Fibroblast of lung (primary cell): ENCODE measurements around the gene MCM10. TPM values are rescaled to one million over a fixed set of nuclear protein-coding genes. Genes with fewer than 3 reads are reported as not detected.

ENCODE experiments used
- DNase-seq, 2 donors: peaks; one replicate each; pipeline versions ENCODE4 v3.0.0 to v3.0.0-alpha.2; 2010; ENCODE audit warnings: low read depth in 2 of 2
- H2AFZ ChIP-seq: 2 replicates; pipeline ENCODE4 v1.5.1; 2012; ENCODE audit warnings: low read length, control low read depth, inconsistent platforms
- H3K27ac ChIP-seq: 2 replicates; pipeline ENCODE4 v1.5.1; 2011; ENCODE audit warnings: low read length, control low read depth; ENCODE audit not compliant: insufficient read depth
- H3K27me3 ChIP-seq: 2 replicates; pipeline ENCODE4 v1.5.1; 2011; ENCODE audit warnings: mild to moderate bottlenecking, low read length; ENCODE audit not compliant: control insufficient read depth, insufficient read depth
- H3K36me3 ChIP-seq: 2 replicates; pipeline ENCODE4 v1.5.1; 2011; ENCODE audit warnings: low read length; ENCODE audit not compliant: control insufficient read depth, insufficient read depth
- H3K4me1 ChIP-seq: 2 replicates; pipeline ENCODE4 v1.5.1; 2011; ENCODE audit warnings: low read length; ENCODE audit not compliant: control insufficient read depth, insufficient read depth; ENCODE audit errors: extremely low read depth
- H3K4me2 ChIP-seq: 2 replicates; pipeline ENCODE4 v1.5.1; 2011; ENCODE audit warnings: low read length, control low read depth; ENCODE audit not compliant: insufficient read depth; ENCODE audit errors: extremely low read depth
- H3K4me3 ChIP-seq, 4 experiments: fragments of 200-600 bp in 1 of 4; sonication (generic) in 1 of 4; replicated peaks in 1 of 4; 2 replicates each; pipeline ENCODE4 v1.5.1; 2011 to 2016; ENCODE audit warnings: low read length in 4 of 4, low read depth in 3 of 4, mild to moderate bottlenecking in 3 of 4, control low read depth in 2 of 4, inconsistent platforms in 1 of 4, mixed read lengths in 1 of 4; ENCODE audit not compliant: insufficient read depth in 1 of 4; ENCODE audit errors: control extremely low read depth in 1 of 4
- H3K79me2 ChIP-seq: 2 replicates; pipeline ENCODE4 v1.5.1; 2012; ENCODE audit warnings: mild to moderate bottlenecking, low read length, inconsistent platforms; ENCODE audit not compliant: control insufficient read depth, insufficient read depth
- H3K9ac ChIP-seq: 2 replicates; pipeline ENCODE4 v1.5.1; 2011; ENCODE audit warnings: mild to moderate bottlenecking, low read length, control low read depth; ENCODE audit not compliant: insufficient read depth
- H3K9me3 ChIP-seq: 2 replicates; pipeline ENCODE4 v1.5.1; 2012; ENCODE audit warnings: low read depth, low read length; ENCODE audit not compliant: control insufficient read depth, insufficient read depth
- H4K20me1 ChIP-seq: 2 replicates; pipeline ENCODE4 v1.5.1; 2011; ENCODE audit warnings: low read length; ENCODE audit not compliant: control insufficient read depth, insufficient read depth; ENCODE audit errors: extremely low read depth
- EZH2 ChIP-seq: IDR thresholded peaks from 2 replicates; pipeline ENCODE4 v1.5.1; 2012; ENCODE audit warnings: low read length, control low read depth, mild to moderate bottlenecking; ENCODE audit errors: missing control alignments
- polyA plus RNA-seq, 2 donors: library from polyadenylated mRNA; depleted of rRNA in 1 of 2; stranded (reverse) in 1 of 2; unstranded in 1 of 2; fragments of >200 nt; gene quantifications; 2 replicates each; pipeline ENCODE4 v1.2.1, GENCODE V29; 2011 to 2012; ENCODE audit warnings: missing spikeins in 1 of 2
- total RNA-seq: library from RNA; depleted of rRNA; stranded (reverse); fragments of >200 nt; gene quantifications from 2 replicates; pipeline ENCODE4 v1.2.1, GENCODE V29; 2014
- TF ChIP-seq, protein P1 (sequence below), 2 donors: IDR thresholded peaks in 1 of 2; conservative IDR thresholded peaks in 1 of 2; 1 replicate in 1 of 2; 2 replicates in 1 of 2; pipeline ENCODE4 v1.5.1; 2011 to 2012; ENCODE audit warnings: low read length in 2 of 2, control low read depth in 1 of 2, inconsistent platforms in 1 of 2, low read depth in 1 of 2, mild to moderate bottlenecking in 1 of 2

MCM10 gene
- total and polyA plus RNA-seq, 2 donors (not counting 1 experiment from before 2014, with no cell fraction given) = 0.83 to 3.1 TPM

DNA sequence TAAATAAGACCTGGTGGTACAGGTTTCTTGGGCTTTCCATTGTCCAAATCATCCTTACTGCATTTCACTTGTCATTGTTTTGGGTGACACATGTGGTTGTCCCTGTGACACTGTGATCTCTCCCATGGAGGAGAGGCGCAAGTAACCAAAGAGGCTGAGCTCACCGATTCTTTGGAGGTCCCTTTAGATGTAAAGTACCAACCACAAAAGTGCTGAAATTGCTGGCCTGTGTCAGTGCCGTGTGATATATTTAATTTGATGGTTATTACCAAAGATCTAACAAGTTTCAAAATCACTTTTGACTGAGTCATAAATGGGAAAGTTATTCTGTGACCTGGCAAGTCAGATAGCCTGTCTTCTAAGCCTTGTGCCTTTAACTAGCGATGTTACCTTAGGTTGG, 19.4 kb downstream of the MCM10 start:
- Histone ChIP-seq H3K9me3 (no peaks in the 10 kb centered on the region), H3K27me3 (no peaks in the 10 kb centered on the region), H3K4me2 (no peak overlapping the region), H2AFZ (no peak overlapping the region), H3K9ac (no peak overlapping the region), H4K20me1 (no peaks in the 10 kb centered on the region), H3K4me1 (no peaks in the 10 kb centered on the region), H3K36me3 (no peaks in the 10 kb centered on the region), H3K27ac (no peak overlapping the region), H3K4me3 (no peak overlapping the region), H3K79me2 (no peaks in the 10 kb centered on the region)
- no peak for DNase-seq
- no peak for TF ChIP-seq EZH2
- TF ChIP-seq, protein P1, sequence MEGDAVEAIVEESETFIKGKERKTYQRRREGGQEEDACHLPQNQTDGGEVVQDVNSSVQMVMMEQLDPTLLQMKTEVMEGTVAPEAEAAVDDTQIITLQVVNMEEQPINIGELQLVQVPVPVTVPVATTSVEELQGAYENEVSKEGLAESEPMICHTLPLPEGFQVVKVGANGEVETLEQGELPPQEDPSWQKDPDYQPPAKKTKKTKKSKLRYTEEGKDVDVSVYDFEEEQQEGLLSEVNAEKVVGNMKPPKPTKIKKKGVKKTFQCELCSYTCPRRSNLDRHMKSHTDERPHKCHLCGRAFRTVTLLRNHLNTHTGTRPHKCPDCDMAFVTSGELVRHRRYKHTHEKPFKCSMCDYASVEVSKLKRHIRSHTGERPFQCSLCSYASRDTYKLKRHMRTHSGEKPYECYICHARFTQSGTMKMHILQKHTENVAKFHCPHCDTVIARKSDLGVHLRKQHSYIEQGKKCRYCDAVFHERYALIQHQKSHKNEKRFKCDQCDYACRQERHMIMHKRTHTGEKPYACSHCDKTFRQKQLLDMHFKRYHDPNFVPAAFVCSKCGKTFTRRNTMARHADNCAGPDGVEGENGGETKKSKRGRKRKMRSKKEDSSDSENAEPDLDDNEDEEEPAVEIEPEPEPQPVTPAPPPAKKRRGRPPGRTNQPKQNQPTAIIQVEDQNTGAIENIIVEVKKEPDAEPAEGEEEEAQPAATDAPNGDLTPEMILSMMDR (conservative IDR thresholded peaks at IDR 0.05 in 1 of 2, IDR thresholded peaks at IDR 0.05 in 1 of 2; ENCODE audit: low read depth in 1 of 2, low read length in 2 of 2) = no peak

DNA sequence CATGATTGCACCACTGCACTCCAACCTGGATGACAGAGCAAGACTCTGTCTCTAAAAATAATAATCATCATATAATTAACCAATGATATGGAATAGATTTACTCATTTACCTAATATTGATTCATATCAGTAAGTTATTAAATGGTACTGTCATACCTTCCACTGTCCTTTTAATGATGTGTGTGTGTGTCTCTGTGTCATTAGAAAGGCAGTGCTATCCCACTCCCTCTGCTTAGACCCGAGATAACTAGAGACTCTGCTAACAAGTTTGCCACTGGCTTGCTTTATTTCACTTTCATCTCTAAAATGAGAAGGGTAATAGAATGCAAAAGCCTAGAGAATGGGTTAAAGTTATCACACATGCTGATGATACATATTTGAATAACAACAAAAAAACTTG, 21.1 kb downstream of the MCM10 start:
- Histone ChIP-seq H4K20me1 (no peaks in the 10 kb centered on the region), H3K9ac (no peak overlapping the region), H2AFZ (no peak overlapping the region), H3K4me1 (no peaks in the 10 kb centered on the region), H3K9me3 (no peaks in the 10 kb centered on the region), H3K27me3 (no peaks in the 10 kb centered on the region), H3K4me2 (no peak overlapping the region), H3K27ac (no peak overlapping the region), H3K4me3 (no peak overlapping the region), H3K36me3 (peaks cover 2% of the 10 kb centered on the region), H3K79me2 (no peaks in the 10 kb centered on the region)
- TF ChIP-seq, protein P1 (conservative IDR thresholded peaks at IDR 0.05 in 1 of 2, IDR thresholded peaks at IDR 0.05 in 1 of 2; ENCODE audit: low read depth in 1 of 2, low read length in 2 of 2) = no peak
- TF ChIP-seq EZH2 = no peak
- DNase-seq = no peak

DNA sequence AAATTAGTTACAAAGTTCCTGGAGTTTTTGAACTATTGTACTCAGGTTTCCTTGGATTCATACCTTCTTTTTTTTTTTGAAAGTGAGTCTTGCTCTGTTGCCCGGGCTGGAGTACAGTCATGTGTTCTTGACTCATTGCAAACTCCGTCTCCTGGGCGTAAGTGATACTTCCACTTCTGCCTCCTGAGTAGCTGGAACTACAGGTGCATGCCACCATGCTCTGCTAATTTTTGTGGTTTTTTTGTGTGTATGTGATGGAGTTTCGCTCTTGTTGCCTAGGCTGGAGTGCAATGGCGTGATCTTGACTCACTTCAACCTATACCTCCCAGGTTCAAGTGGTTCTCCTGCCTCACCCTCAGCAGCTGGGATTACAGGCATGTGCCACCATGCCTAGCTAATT, 22.3 kb downstream of the MCM10 start:
- no peak overlapping the region for H2AFZ ChIP-seq
- H3K36me3 ChIP-seq = peaks cover 2% of the 10 kb centered on the region
- H3K27ac ChIP-seq = no peak overlapping the region
- no peaks in the 10 kb centered on the region for H4K20me1 ChIP-seq
- no peaks in the 10 kb centered on the region for H3K9me3 ChIP-seq
- TF ChIP-seq, protein P1 (conservative IDR thresholded peaks at IDR 0.05 in 1 of 2, IDR thresholded peaks at IDR 0.05 in 1 of 2; ENCODE audit: low read depth in 1 of 2, low read length in 2 of 2) = no peak
- TF ChIP-seq EZH2 = no peak
- no peak for DNase-seq
- no peak overlapping the region for H3K4me2 ChIP-seq
- no peak overlapping the region for H3K9ac ChIP-seq
- no peak overlapping the region for H3K4me3 ChIP-seq
- no peaks in the 10 kb centered on the region for H3K4me1 ChIP-seq
- H3K27me3 ChIP-seq = no peaks in the 10 kb centered on the region
- no peaks in the 10 kb centered on the region for H3K79me2 ChIP-seq
